OCI-LY1 (cell line): ENCODE results near the gene NCOR1.

ENCODE experiments used
- EZH2 ChIP-seq: fragments of 200-600 bp; sonication (generic), shearing (Covaris generic); IDR thresholded peaks from 2 replicates; pipeline ENCODE4 v1.8.0; 2017; ENCODE audit warnings: borderline replicate concordance, mixed run types, mild to moderate bottlenecking, antibody characterized with exemption, low read length, moderate library complexity, mixed read lengths
- TF ChIP-seq, protein P1 (sequence below): fragments of 200-600 bp; sonication (generic), shearing (Covaris generic); IDR thresholded peaks from 2 replicates; pipeline ENCODE4 v1.5.1; 2017; ENCODE audit warnings: mild to moderate bottlenecking, antibody characterized with exemption, low read length, moderate library complexity, mixed read lengths

DNA sequence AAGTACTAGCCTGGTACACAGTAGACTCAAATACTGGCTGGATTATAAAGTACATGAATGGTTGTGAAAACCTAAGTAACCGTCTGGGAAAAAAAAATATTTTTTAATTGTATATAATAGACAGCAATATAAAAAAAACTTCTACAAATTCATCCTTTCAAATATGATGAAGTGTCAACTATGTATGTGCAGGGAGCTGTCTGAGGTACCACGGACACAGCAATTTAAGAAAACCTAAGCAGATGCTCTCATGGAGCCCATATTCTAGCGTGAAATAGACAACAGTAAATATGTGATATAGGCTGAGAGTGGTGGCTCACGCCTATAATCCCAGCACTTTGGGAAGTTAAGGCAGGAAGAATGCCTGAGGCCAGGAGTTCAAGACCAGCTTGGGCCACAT is 111.1 kb downstream of the NCOR1 start:
- TF ChIP-seq, protein P1, sequence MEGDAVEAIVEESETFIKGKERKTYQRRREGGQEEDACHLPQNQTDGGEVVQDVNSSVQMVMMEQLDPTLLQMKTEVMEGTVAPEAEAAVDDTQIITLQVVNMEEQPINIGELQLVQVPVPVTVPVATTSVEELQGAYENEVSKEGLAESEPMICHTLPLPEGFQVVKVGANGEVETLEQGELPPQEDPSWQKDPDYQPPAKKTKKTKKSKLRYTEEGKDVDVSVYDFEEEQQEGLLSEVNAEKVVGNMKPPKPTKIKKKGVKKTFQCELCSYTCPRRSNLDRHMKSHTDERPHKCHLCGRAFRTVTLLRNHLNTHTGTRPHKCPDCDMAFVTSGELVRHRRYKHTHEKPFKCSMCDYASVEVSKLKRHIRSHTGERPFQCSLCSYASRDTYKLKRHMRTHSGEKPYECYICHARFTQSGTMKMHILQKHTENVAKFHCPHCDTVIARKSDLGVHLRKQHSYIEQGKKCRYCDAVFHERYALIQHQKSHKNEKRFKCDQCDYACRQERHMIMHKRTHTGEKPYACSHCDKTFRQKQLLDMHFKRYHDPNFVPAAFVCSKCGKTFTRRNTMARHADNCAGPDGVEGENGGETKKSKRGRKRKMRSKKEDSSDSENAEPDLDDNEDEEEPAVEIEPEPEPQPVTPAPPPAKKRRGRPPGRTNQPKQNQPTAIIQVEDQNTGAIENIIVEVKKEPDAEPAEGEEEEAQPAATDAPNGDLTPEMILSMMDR: no peak
- no peak for TF ChIP-seq EZH2
